Measurements from ENCODE around the gene FUBP3.
"Not testable (repeated sequence)": the region's sequence is repeated elsewhere in the genome, so short reads cannot be mapped to it uniquely, and the experiment has no call there.

Gene FUBP3

GRCh38 chr9:130555968-130556367 is 23.4 kb upstream of the FUBP3 start:
- Histone ChIP-seq H3K4me1 (ENCODE audit: control insufficient read depth in 1 of 2, insufficient read depth in 2 of 2, low read length in 2 of 2) (no peaks in the 10 kb centered on the region), H3K9ac (ENCODE audit: low read depth in 1 of 2, low read length in 2 of 2) (no peak overlapping the region), H3K9me3 (ENCODE audit: control insufficient read depth in 1 of 2, low read length in 2 of 2) (no peaks in the 10 kb centered on the region), H3K27ac (ENCODE audit: low read depth, low read length) (no peak overlapping the region), H3K4me3 (ENCODE audit: low read depth in 1 of 2, low read length in 2 of 2) (no peak overlapping the region), H3K27me3 (ENCODE audit: control insufficient read depth in 1 of 2, insufficient read depth in 2 of 2, low read length in 2 of 2) (peaks cover 0 to 4% of the 10 kb centered on the region in 2 donors), H3K36me3 (ENCODE audit: control insufficient read depth in 1 of 2, insufficient read depth in 2 of 2, low read length in 2 of 2) (no peaks in the 10 kb centered on the region)

GRCh38 chr9:130556396-130557076 is 22.8 kb upstream of the FUBP3 start:
- no peak overlapping the region for H3K27ac ChIP-seq (ENCODE audit: low read depth, low read length)
- no peak overlapping the region for H3K9ac ChIP-seq (ENCODE audit: low read depth in 1 of 2, low read length in 2 of 2)
- no peaks in the 10 kb centered on the region for H3K4me1 ChIP-seq (ENCODE audit: control insufficient read depth in 1 of 2, insufficient read depth in 2 of 2, low read length in 2 of 2)
- H3K27me3 ChIP-seq (ENCODE audit: control insufficient read depth in 1 of 2, insufficient read depth in 2 of 2, low read length in 2 of 2) = peaks cover 0 to 4% of the 10 kb centered on the region in 2 donors
- H3K36me3 ChIP-seq (ENCODE audit: control insufficient read depth in 1 of 2, insufficient read depth in 2 of 2, low read length in 2 of 2) = no peaks in the 10 kb centered on the region
- H3K9me3 ChIP-seq (ENCODE audit: control insufficient read depth in 1 of 2, low read length in 2 of 2) = no peaks in the 10 kb centered on the region
- H3K4me3 ChIP-seq (ENCODE audit: low read depth in 1 of 2, low read length in 2 of 2) = no peak overlapping the region

GRCh38 chr9:130557077-130557468 is 22.3 kb upstream of the FUBP3 start:
- H3K9me3 ChIP-seq (ENCODE audit: control insufficient read depth in 1 of 2, low read length in 2 of 2) = no peaks in the 10 kb centered on the region
- no peaks in the 10 kb centered on the region for H3K4me1 ChIP-seq (ENCODE audit: control insufficient read depth in 1 of 2, insufficient read depth in 2 of 2, low read length in 2 of 2)
- H3K4me3 ChIP-seq (ENCODE audit: low read depth in 1 of 2, low read length in 2 of 2) = no peak overlapping the region
- no peaks in the 10 kb centered on the region for H3K36me3 ChIP-seq (ENCODE audit: control insufficient read depth in 1 of 2, insufficient read depth in 2 of 2, low read length in 2 of 2)
- no peak overlapping the region for H3K27ac ChIP-seq (ENCODE audit: low read depth, low read length)
- H3K27me3 ChIP-seq (ENCODE audit: control insufficient read depth in 1 of 2, insufficient read depth in 2 of 2, low read length in 2 of 2) = peaks cover 0 to 4% of the 10 kb centered on the region in 2 donors
- H3K9ac ChIP-seq (ENCODE audit: low read depth in 1 of 2, low read length in 2 of 2) = no peak overlapping the region

- no peaks in the 10 kb centered on the region for H3K27me3 ChIP-seq (ENCODE audit: control insufficient read depth in 1 of 2, insufficient read depth in 2 of 2, low read length in 2 of 2)
- H3K4me3 ChIP-seq (ENCODE audit: low read depth in 1 of 2, low read length in 2 of 2) = no peak overlapping the region
- H3K27ac ChIP-seq (ENCODE audit: low read depth, low read length) = no peak overlapping the region
- no peaks in the 10 kb centered on the region for H3K9me3 ChIP-seq (ENCODE audit: control insufficient read depth in 1 of 2, low read length in 2 of 2)
- H3K9ac ChIP-seq (ENCODE audit: low read depth in 1 of 2, low read length in 2 of 2) = no peak overlapping the region
- H3K36me3 ChIP-seq (ENCODE audit: control insufficient read depth in 1 of 2, insufficient read depth in 2 of 2, low read length in 2 of 2) = no peaks in the 10 kb centered on the region
- H3K4me1 ChIP-seq (ENCODE audit: control insufficient read depth in 1 of 2, insufficient read depth in 2 of 2, low read length in 2 of 2) = no peaks in the 10 kb centered on the region
Observed at GRCh38 chr9:130561056-130561455, 18.3 kb upstream of the FUBP3 start.

- H3K36me3 ChIP-seq (ENCODE audit: control insufficient read depth in 1 of 2, insufficient read depth in 2 of 2, low read length in 2 of 2); H3K9me3 ChIP-seq (ENCODE audit: control insufficient read depth in 1 of 2, low read length in 2 of 2); H3K27me3 ChIP-seq (ENCODE audit: control insufficient read depth in 1 of 2, insufficient read depth in 2 of 2, low read length in 2 of 2); H3K27ac ChIP-seq (ENCODE audit: low read depth, low read length); H3K4me1 ChIP-seq (ENCODE audit: control insufficient read depth in 1 of 2, insufficient read depth in 2 of 2, low read length in 2 of 2); H3K4me3 ChIP-seq (ENCODE audit: low read depth in 1 of 2, low read length in 2 of 2); H3K9ac ChIP-seq (ENCODE audit: low read depth in 1 of 2, low read length in 2 of 2): not testable (repeated sequence)
Observed at GRCh38 chr9:130562525-130562924, 16.9 kb upstream of the FUBP3 start.

GRCh38 chr9:130563797-130564196 is 15.6 kb upstream of the FUBP3 start:
- Histone ChIP-seq H3K9me3 (ENCODE audit: control insufficient read depth in 1 of 2, low read length in 2 of 2) (no peaks in the 10 kb centered on the region), H3K27ac (ENCODE audit: low read depth, low read length) (no peak overlapping the region), H3K27me3 (ENCODE audit: control insufficient read depth in 1 of 2, insufficient read depth in 2 of 2, low read length in 2 of 2) (no peaks in the 10 kb centered on the region), H3K36me3 (ENCODE audit: control insufficient read depth in 1 of 2, insufficient read depth in 2 of 2, low read length in 2 of 2) (no peaks in the 10 kb centered on the region), H3K4me3 (ENCODE audit: low read depth in 1 of 2, low read length in 2 of 2) (no peak overlapping the region), H3K4me1 (ENCODE audit: control insufficient read depth in 1 of 2, insufficient read depth in 2 of 2, low read length in 2 of 2) (no peaks in the 10 kb centered on the region), H3K9ac (ENCODE audit: low read depth in 1 of 2, low read length in 2 of 2) (no peak overlapping the region)

- Histone ChIP-seq H3K4me3 (ENCODE audit: low read depth in 1 of 2, low read length in 2 of 2) (no peak overlapping the region), H3K9me3 (ENCODE audit: control insufficient read depth in 1 of 2, low read length in 2 of 2) (no peaks in the 10 kb centered on the region), H3K4me1 (ENCODE audit: control insufficient read depth in 1 of 2, insufficient read depth in 2 of 2, low read length in 2 of 2) (no peaks in the 10 kb centered on the region), H3K27ac (ENCODE audit: low read depth, low read length) (no peak overlapping the region), H3K36me3 (ENCODE audit: control insufficient read depth in 1 of 2, insufficient read depth in 2 of 2, low read length in 2 of 2) (no peaks in the 10 kb centered on the region), H3K27me3 (ENCODE audit: control insufficient read depth in 1 of 2, insufficient read depth in 2 of 2, low read length in 2 of 2) (no peaks in the 10 kb centered on the region), H3K9ac (ENCODE audit: low read depth in 1 of 2, low read length in 2 of 2) (no peak overlapping the region)
Observed at GRCh38 chr9:130565792-130566191, 13.6 kb upstream of the FUBP3 start.

- Histone ChIP-seq H3K9ac (ENCODE audit: low read depth in 1 of 2, low read length in 2 of 2) (no peak overlapping the region), H3K27me3 (ENCODE audit: control insufficient read depth in 1 of 2, insufficient read depth in 2 of 2, low read length in 2 of 2) (no peaks in the 10 kb centered on the region), H3K4me3 (ENCODE audit: low read depth in 1 of 2, low read length in 2 of 2) (no peak overlapping the region), H3K4me1 (ENCODE audit: control insufficient read depth in 1 of 2, insufficient read depth in 2 of 2, low read length in 2 of 2) (no peaks in the 10 kb centered on the region), H3K27ac (ENCODE audit: low read depth, low read length) (no peak overlapping the region), H3K9me3 (ENCODE audit: control insufficient read depth in 1 of 2, low read length in 2 of 2) (no peaks in the 10 kb centered on the region), H3K36me3 (ENCODE audit: control insufficient read depth in 1 of 2, insufficient read depth in 2 of 2, low read length in 2 of 2) (no peaks in the 10 kb centered on the region)
Observed at GRCh38 chr9:130570208-130570607, 9.2 kb upstream of the FUBP3 start.

GRCh38 chr9:130575514-130575913 is 3.9 kb upstream of the FUBP3 start:
- Histone ChIP-seq H3K9me3 (ENCODE audit: control insufficient read depth in 1 of 2, low read length in 2 of 2) (no peaks in the 10 kb centered on the region), H3K27ac (ENCODE audit: low read depth, low read length) (no peak overlapping the region), H3K4me1 (ENCODE audit: control insufficient read depth in 1 of 2, insufficient read depth in 2 of 2, low read length in 2 of 2) (peaks cover 5 to 16% of the 10 kb centered on the region in 2 donors), H3K4me3 (ENCODE audit: low read depth in 1 of 2, low read length in 2 of 2) (no peak overlapping the region), H3K27me3 (ENCODE audit: control insufficient read depth in 1 of 2, insufficient read depth in 2 of 2, low read length in 2 of 2) (no peaks in the 10 kb centered on the region), H3K9ac (ENCODE audit: low read depth in 1 of 2, low read length in 2 of 2) (no peak overlapping the region), H3K36me3 (ENCODE audit: control insufficient read depth in 1 of 2, insufficient read depth in 2 of 2, low read length in 2 of 2) (no peaks in the 10 kb centered on the region)

GRCh38 chr9:130576176-130576575 is 3.2 kb upstream of the FUBP3 start:
- Histone ChIP-seq H3K4me1 (ENCODE audit: control insufficient read depth in 1 of 2, insufficient read depth in 2 of 2, low read length in 2 of 2) (peaks cover 11 to 23% of the 10 kb centered on the region in 2 donors), H3K4me3 (ENCODE audit: low read depth in 1 of 2, low read length in 2 of 2) (no peak overlapping the region), H3K27ac (ENCODE audit: low read depth, low read length) (no peak overlapping the region), H3K9me3 (ENCODE audit: control insufficient read depth in 1 of 2, low read length in 2 of 2) (no peaks in the 10 kb centered on the region), H3K36me3 (ENCODE audit: control insufficient read depth in 1 of 2, insufficient read depth in 2 of 2, low read length in 2 of 2) (no peaks in the 10 kb centered on the region), H3K27me3 (ENCODE audit: control insufficient read depth in 1 of 2, insufficient read depth in 2 of 2, low read length in 2 of 2) (no peaks in the 10 kb centered on the region), H3K9ac (ENCODE audit: low read depth in 1 of 2, low read length in 2 of 2) (no peak overlapping the region)
